ENCODE data around the gene TMIGD3.

The TMIGD3 gene

DNA sequence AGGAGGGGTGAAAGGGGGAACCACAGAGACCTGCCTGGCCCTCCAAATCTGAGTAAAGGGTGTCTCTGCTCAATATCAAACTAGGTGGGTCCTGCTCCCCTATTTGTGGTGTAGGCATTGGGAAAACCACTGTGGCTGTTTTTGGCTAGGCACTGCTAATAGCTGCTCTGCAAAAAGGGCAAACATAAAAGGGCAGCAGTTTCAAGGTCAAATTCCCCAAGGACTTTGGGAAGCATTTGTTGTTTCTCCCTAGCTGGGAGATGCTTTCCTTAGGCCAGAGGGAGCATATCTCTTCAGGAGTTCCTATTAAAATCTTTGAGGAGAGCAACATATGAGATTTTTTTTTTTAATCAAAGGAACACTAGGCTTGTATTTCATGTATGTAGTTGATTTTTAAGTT lies 27.2 kb downstream of the TMIGD3 start:
- Histone ChIP-seq H3K4me3 (replicated peaks; ENCODE audit: insufficient read depth, low read length) (no peak overlapping the region), H3K27ac (replicated peaks) (peak overlapping the region; percentile 27), H3K27me3 (ENCODE audit: insufficient read depth, poor library complexity, severe bottlenecking) (no peaks in the 10 kb centered on the region)
- DNase-seq (ENCODE audit: low read depth in 1 of 2, low spot score in 1 of 2) = no peak
- no peak for TF ChIP-seq GABPA (IDR thresholded peaks at IDR 0.05; ENCODE audit: low read depth)
- TF ChIP-seq, protein P1, sequence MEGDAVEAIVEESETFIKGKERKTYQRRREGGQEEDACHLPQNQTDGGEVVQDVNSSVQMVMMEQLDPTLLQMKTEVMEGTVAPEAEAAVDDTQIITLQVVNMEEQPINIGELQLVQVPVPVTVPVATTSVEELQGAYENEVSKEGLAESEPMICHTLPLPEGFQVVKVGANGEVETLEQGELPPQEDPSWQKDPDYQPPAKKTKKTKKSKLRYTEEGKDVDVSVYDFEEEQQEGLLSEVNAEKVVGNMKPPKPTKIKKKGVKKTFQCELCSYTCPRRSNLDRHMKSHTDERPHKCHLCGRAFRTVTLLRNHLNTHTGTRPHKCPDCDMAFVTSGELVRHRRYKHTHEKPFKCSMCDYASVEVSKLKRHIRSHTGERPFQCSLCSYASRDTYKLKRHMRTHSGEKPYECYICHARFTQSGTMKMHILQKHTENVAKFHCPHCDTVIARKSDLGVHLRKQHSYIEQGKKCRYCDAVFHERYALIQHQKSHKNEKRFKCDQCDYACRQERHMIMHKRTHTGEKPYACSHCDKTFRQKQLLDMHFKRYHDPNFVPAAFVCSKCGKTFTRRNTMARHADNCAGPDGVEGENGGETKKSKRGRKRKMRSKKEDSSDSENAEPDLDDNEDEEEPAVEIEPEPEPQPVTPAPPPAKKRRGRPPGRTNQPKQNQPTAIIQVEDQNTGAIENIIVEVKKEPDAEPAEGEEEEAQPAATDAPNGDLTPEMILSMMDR (IDR thresholded peaks at IDR 0.05; ENCODE audit: insufficient read depth, low read length) = no peak
- no peak for TF ChIP-seq SPI1 (IDR thresholded peaks at IDR 0.05; ENCODE audit: borderline replicate concordance, low read depth)
- TF ChIP-seq POLR2AphosphoS5 (IDR thresholded peaks at IDR 0.05; ENCODE audit: low read depth) = no peak
- TF ChIP-seq, protein P2, sequence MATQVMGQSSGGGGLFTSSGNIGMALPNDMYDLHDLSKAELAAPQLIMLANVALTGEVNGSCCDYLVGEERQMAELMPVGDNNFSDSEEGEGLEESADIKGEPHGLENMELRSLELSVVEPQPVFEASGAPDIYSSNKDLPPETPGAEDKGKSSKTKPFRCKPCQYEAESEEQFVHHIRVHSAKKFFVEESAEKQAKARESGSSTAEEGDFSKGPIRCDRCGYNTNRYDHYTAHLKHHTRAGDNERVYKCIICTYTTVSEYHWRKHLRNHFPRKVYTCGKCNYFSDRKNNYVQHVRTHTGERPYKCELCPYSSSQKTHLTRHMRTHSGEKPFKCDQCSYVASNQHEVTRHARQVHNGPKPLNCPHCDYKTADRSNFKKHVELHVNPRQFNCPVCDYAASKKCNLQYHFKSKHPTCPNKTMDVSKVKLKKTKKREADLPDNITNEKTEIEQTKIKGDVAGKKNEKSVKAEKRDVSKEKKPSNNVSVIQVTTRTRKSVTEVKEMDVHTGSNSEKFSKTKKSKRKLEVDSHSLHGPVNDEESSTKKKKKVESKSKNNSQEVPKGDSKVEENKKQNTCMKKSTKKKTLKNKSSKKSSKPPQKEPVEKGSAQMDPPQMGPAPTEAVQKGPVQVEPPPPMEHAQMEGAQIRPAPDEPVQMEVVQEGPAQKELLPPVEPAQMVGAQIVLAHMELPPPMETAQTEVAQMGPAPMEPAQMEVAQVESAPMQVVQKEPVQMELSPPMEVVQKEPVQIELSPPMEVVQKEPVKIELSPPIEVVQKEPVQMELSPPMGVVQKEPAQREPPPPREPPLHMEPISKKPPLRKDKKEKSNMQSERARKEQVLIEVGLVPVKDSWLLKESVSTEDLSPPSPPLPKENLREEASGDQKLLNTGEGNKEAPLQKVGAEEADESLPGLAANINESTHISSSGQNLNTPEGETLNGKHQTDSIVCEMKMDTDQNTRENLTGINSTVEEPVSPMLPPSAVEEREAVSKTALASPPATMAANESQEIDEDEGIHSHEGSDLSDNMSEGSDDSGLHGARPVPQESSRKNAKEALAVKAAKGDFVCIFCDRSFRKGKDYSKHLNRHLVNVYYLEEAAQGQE (IDR thresholded peaks at IDR 0.05; ENCODE audit: insufficient replicate concordance, low read depth) = no peak

DNA sequence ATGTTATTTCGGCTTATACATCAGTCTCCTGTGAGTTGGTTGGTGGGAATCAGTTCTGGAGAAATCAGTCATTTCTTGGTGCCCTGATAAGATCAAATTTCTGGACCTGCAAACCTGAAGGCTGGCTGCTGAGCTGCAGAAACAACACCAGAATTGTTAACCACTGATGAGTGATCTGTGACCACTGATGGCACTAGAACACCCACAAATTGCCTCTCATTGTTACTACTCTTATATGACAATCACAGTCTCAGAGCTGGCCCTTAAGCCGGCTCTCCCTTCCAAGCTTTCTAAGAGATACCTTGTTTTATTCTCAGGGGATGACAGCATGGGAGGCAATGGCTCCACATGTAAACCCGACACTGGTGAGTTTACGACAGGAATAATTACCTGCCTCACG lies 27.7 kb downstream of the TMIGD3 start:
- Histone ChIP-seq H3K27me3 (ENCODE audit: insufficient read depth, poor library complexity, severe bottlenecking) (no peaks in the 10 kb centered on the region), H3K27ac (replicated peaks) (peak overlapping the region; percentile 27), H3K4me3 (replicated peaks; ENCODE audit: insufficient read depth, low read length) (peak overlapping the region; percentile 57)
- no peak for DNase-seq (ENCODE audit: low read depth in 1 of 2, low spot score in 1 of 2)
- TF ChIP-seq SPI1 (IDR thresholded peaks at IDR 0.05; ENCODE audit: borderline replicate concordance, low read depth) = no peak
- TF ChIP-seq, protein P2 (IDR thresholded peaks at IDR 0.05; ENCODE audit: insufficient replicate concordance, low read depth) = no peak
- TF ChIP-seq, protein P1 (IDR thresholded peaks at IDR 0.05; ENCODE audit: insufficient read depth, low read length) = no peak
- no peak for TF ChIP-seq POLR2AphosphoS5 (IDR thresholded peaks at IDR 0.05; ENCODE audit: low read depth)
- no peak for TF ChIP-seq GABPA (IDR thresholded peaks at IDR 0.05; ENCODE audit: low read depth)

DNA sequence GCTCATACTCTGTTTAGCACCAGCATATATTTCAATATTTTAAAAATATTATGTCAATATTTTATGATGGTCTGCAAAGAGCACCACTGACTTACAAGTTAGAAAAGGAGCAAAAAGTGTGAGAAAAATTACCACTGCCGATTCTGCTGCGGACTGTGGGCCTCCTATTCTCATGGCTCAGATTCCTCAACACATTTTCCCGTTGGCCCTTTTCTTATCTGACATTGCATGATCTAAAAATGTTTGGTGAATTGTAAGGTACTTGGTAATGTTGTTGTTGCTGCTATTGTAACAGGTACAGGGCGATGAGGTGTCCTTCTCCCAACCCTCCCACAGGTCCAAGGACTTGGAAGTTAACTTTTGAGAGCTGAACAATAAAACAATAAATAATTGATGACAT lies 28.9 kb downstream of the TMIGD3 start:
- H3K4me3 ChIP-seq (replicated peaks; ENCODE audit: insufficient read depth, low read length) = peak overlapping the region; percentile 57
- peak overlapping the region; percentile 86 for H3K27ac ChIP-seq (replicated peaks)
- TF ChIP-seq, protein P1 (IDR thresholded peaks at IDR 0.05; ENCODE audit: insufficient read depth, low read length) = no peak
- TF ChIP-seq GABPA (IDR thresholded peaks at IDR 0.05; ENCODE audit: low read depth) = no peak
- TF ChIP-seq SPI1 (IDR thresholded peaks at IDR 0.05; ENCODE audit: borderline replicate concordance, low read depth) = no peak
- TF ChIP-seq, protein P2 (IDR thresholded peaks at IDR 0.05; ENCODE audit: insufficient replicate concordance, low read depth) = no peak
- TF ChIP-seq POLR2AphosphoS5 (IDR thresholded peaks at IDR 0.05; ENCODE audit: low read depth) = no peak
- H3K27me3 ChIP-seq (ENCODE audit: insufficient read depth, poor library complexity, severe bottlenecking) = no peaks in the 10 kb centered on the region
- no peak for DNase-seq (ENCODE audit: low read depth in 1 of 2, low spot score in 1 of 2)

Measured in HL-60 (cell line).